Measurements from ENCODE around the gene RBP5.

Gene RBP5

GRCh38 chr12:7152818-7153217 is 24.1 kb upstream of the RBP5 start:
- Histone ChIP-seq H2BK12ac (ENCODE audit: low read length in 2 of 2) (no peak overlapping the region), H3K36me3 (ENCODE audit: control insufficient read depth in 1 of 2, insufficient read depth in 2 of 2, low read depth in 1 of 2, low read length in 2 of 2) (peaks cover 58 to 63% of the 10 kb centered on the region in 2 experiments), H3K4me2 (ENCODE audit: low read length, poor library complexity, severe bottlenecking) (no peak overlapping the region), H3K18ac (ENCODE audit: low read depth in 1 of 2, low read length in 2 of 2) (no peak overlapping the region), H2AK5ac (ENCODE audit: low read length, severe bottlenecking) (no peak overlapping the region), H3K4me3 (ENCODE audit: insufficient read depth in 1 of 2, low read depth in 1 of 2, low read length in 2 of 2) (no peak overlapping the region), H2BK120ac (ENCODE audit: low read depth, low read length) (no peak overlapping the region), H4K91ac (ENCODE audit: low read length) (no peak overlapping the region), H3K27ac (ENCODE audit: low read length, poor library complexity, severe bottlenecking) (no peak overlapping the region), H2AFZ (ENCODE audit: low read depth, low read length) (no peak overlapping the region), H2BK5ac (ENCODE audit: low read depth, low read length, poor library complexity, severe bottlenecking) (no peak overlapping the region), H3K4me1 (ENCODE audit: control insufficient read depth, insufficient read depth, low read depth, low read length) (peaks cover 3% of the 10 kb centered on the region), H3K9me3 (ENCODE audit: control insufficient read depth, low read length) (no peaks in the 10 kb centered on the region), H3K9ac (ENCODE audit: low read length) (no peak overlapping the region), H3K27me3 (ENCODE audit: control insufficient read depth in 1 of 2, insufficient read depth in 1 of 2, low read length in 2 of 2) (no peaks in the 10 kb centered on the region), H3K79me1 (replicated peaks; ENCODE audit: low read length, poor library complexity, severe bottlenecking) (no peaks in the 10 kb centered on the region), H3K23ac (ENCODE audit: low read length in 2 of 2) (no peak overlapping the region), H2BK15ac (ENCODE audit: low read depth, poor library complexity, severe bottlenecking) (no peak overlapping the region), H3K4ac (ENCODE audit: low read depth in 1 of 2, low read length in 2 of 2) (no peak overlapping the region), H3K14ac (ENCODE audit: low read length in 2 of 2) (no peak overlapping the region), H4K8ac (ENCODE audit: low read length) (no peak overlapping the region)
- no peak for DNase-seq
- WGBS, result 87% methylated on average over 4 of the region's 4 CpGs

- Histone ChIP-seq H4K8ac (ENCODE audit: low read length) (no peak overlapping the region), H3K4ac (ENCODE audit: low read depth in 1 of 2, low read length in 2 of 2) (no peak overlapping the region), H3K27me3 (ENCODE audit: control insufficient read depth in 1 of 2, insufficient read depth in 1 of 2, low read length in 2 of 2) (no peaks in the 10 kb centered on the region), H3K18ac (ENCODE audit: low read depth in 1 of 2, low read length in 2 of 2) (no peak overlapping the region), H3K4me1 (ENCODE audit: control insufficient read depth, insufficient read depth, low read depth, low read length) (peaks cover 3% of the 10 kb centered on the region), H3K9ac (ENCODE audit: low read length) (no peak overlapping the region), H2BK12ac (ENCODE audit: low read length in 2 of 2) (no peak overlapping the region), H3K79me1 (replicated peaks; ENCODE audit: low read length, poor library complexity, severe bottlenecking) (no peaks in the 10 kb centered on the region), H4K91ac (ENCODE audit: low read length) (no peak overlapping the region), H2BK5ac (ENCODE audit: low read depth, low read length, poor library complexity, severe bottlenecking) (no peak overlapping the region), H2AK5ac (ENCODE audit: low read length, severe bottlenecking) (no peak overlapping the region), H3K14ac (ENCODE audit: low read length in 2 of 2) (no peak overlapping the region), H3K27ac (ENCODE audit: low read length, poor library complexity, severe bottlenecking) (no peak overlapping the region), H2AFZ (ENCODE audit: low read depth, low read length) (no peak overlapping the region), H2BK15ac (ENCODE audit: low read depth, poor library complexity, severe bottlenecking) (no peak overlapping the region), H3K36me3 (ENCODE audit: control insufficient read depth in 1 of 2, insufficient read depth in 2 of 2, low read depth in 1 of 2, low read length in 2 of 2) (peaks cover 52 to 63% of the 10 kb centered on the region in 2 experiments), H3K4me2 (ENCODE audit: low read length, poor library complexity, severe bottlenecking) (no peak overlapping the region), H3K9me3 (ENCODE audit: control insufficient read depth, low read length) (no peaks in the 10 kb centered on the region), H3K23ac (ENCODE audit: low read length in 2 of 2) (no peak overlapping the region), H2BK120ac (ENCODE audit: low read depth, low read length) (no peak overlapping the region), H3K4me3 (ENCODE audit: insufficient read depth in 1 of 2, low read depth in 1 of 2, low read length in 2 of 2) (no peak overlapping the region)
- no peak for DNase-seq
- 94% methylated on average over 6 of the region's 6 CpGs for WGBS
These were observed 22.8 kb upstream of the RBP5 start for GRCh38 chr12:7151532-7151931.

GRCh38 chr12:7150841-7151240 is 22.2 kb upstream of the RBP5 start:
- no peaks in the 10 kb centered on the region for H3K27me3 ChIP-seq (ENCODE audit: control insufficient read depth in 1 of 2, insufficient read depth in 1 of 2, low read length in 2 of 2)
- H3K9me3 ChIP-seq (ENCODE audit: control insufficient read depth, low read length), result no peaks in the 10 kb centered on the region
- H4K91ac ChIP-seq (ENCODE audit: low read length), result no peak overlapping the region
- no peak for DNase-seq
- 91% methylated on average over 6 of the region's 6 CpGs for WGBS
- no peak overlapping the region for H2BK120ac ChIP-seq (ENCODE audit: low read depth, low read length)
- peaks cover 3% of the 10 kb centered on the region for H3K4me1 ChIP-seq (ENCODE audit: control insufficient read depth, insufficient read depth, low read depth, low read length)
- peaks cover 49 to 67% of the 10 kb centered on the region in 2 experiments for H3K36me3 ChIP-seq (ENCODE audit: control insufficient read depth in 1 of 2, insufficient read depth in 2 of 2, low read depth in 1 of 2, low read length in 2 of 2)
- H2BK5ac ChIP-seq (ENCODE audit: low read depth, low read length, poor library complexity, severe bottlenecking), result no peak overlapping the region
- no peak overlapping the region for H3K14ac ChIP-seq (ENCODE audit: low read length in 2 of 2)
- H3K9ac ChIP-seq (ENCODE audit: low read length), result no peak overlapping the region
- H2BK12ac ChIP-seq (ENCODE audit: low read length in 2 of 2), result no peak overlapping the region
- H3K4ac ChIP-seq (ENCODE audit: low read depth in 1 of 2, low read length in 2 of 2), result no peak overlapping the region
- no peak overlapping the region for H2AK5ac ChIP-seq (ENCODE audit: low read length, severe bottlenecking)
- no peak overlapping the region for H2AFZ ChIP-seq (ENCODE audit: low read depth, low read length)
- H3K27ac ChIP-seq (ENCODE audit: low read length, poor library complexity, severe bottlenecking), result no peak overlapping the region
- H3K4me3 ChIP-seq (ENCODE audit: insufficient read depth in 1 of 2, low read depth in 1 of 2, low read length in 2 of 2), result no peak overlapping the region
- no peak overlapping the region for H4K8ac ChIP-seq (ENCODE audit: low read length)
- H3K23ac ChIP-seq (ENCODE audit: low read length in 2 of 2), result no peak overlapping the region
- no peak overlapping the region for H3K4me2 ChIP-seq (ENCODE audit: low read length, poor library complexity, severe bottlenecking)
- no peaks in the 10 kb centered on the region for H3K79me1 ChIP-seq (replicated peaks; ENCODE audit: low read length, poor library complexity, severe bottlenecking)
- no peak overlapping the region for H2BK15ac ChIP-seq (ENCODE audit: low read depth, poor library complexity, severe bottlenecking)
- no peak overlapping the region for H3K18ac ChIP-seq (ENCODE audit: low read depth in 1 of 2, low read length in 2 of 2)

GRCh38 chr12:7150356-7150755 is 21.7 kb upstream of the RBP5 start:
- H3K27me3 ChIP-seq (ENCODE audit: control insufficient read depth in 1 of 2, insufficient read depth in 1 of 2, low read length in 2 of 2), result no peaks in the 10 kb centered on the region
- no peak overlapping the region for H3K4me2 ChIP-seq (ENCODE audit: low read length, poor library complexity, severe bottlenecking)
- no peak overlapping the region for H2AFZ ChIP-seq (ENCODE audit: low read depth, low read length)
- WGBS, result 92% methylated on average over 10 of the region's 12 CpGs
- no peak overlapping the region for H4K8ac ChIP-seq (ENCODE audit: low read length)
- H2BK5ac ChIP-seq (ENCODE audit: low read depth, low read length, poor library complexity, severe bottlenecking), result no peak overlapping the region
- H2AK5ac ChIP-seq (ENCODE audit: low read length, severe bottlenecking), result no peak overlapping the region
- no peak overlapping the region for H3K14ac ChIP-seq (ENCODE audit: low read length in 2 of 2)
- no peak overlapping the region for H3K18ac ChIP-seq (ENCODE audit: low read depth in 1 of 2, low read length in 2 of 2)
- H3K4me1 ChIP-seq (ENCODE audit: control insufficient read depth, insufficient read depth, low read depth, low read length), result peaks cover 2% of the 10 kb centered on the region
- H3K9ac ChIP-seq (ENCODE audit: low read length), result no peak overlapping the region
- peaks cover 44 to 67% of the 10 kb centered on the region in 2 experiments for H3K36me3 ChIP-seq (ENCODE audit: control insufficient read depth in 1 of 2, insufficient read depth in 2 of 2, low read depth in 1 of 2, low read length in 2 of 2)
- no peak overlapping the region for H4K91ac ChIP-seq (ENCODE audit: low read length)
- no peak overlapping the region for H2BK120ac ChIP-seq (ENCODE audit: low read depth, low read length)
- no peak overlapping the region for H3K27ac ChIP-seq (ENCODE audit: low read length, poor library complexity, severe bottlenecking)
- H3K23ac ChIP-seq (ENCODE audit: low read length in 2 of 2), result no peak overlapping the region
- H3K9me3 ChIP-seq (ENCODE audit: control insufficient read depth, low read length), result no peaks in the 10 kb centered on the region
- H3K4me3 ChIP-seq (ENCODE audit: insufficient read depth in 1 of 2, low read depth in 1 of 2, low read length in 2 of 2), result no peak overlapping the region
- no peak overlapping the region for H2BK12ac ChIP-seq (ENCODE audit: low read length in 2 of 2)
- H2BK15ac ChIP-seq (ENCODE audit: low read depth, poor library complexity, severe bottlenecking), result no peak overlapping the region
- H3K4ac ChIP-seq (ENCODE audit: low read depth in 1 of 2, low read length in 2 of 2), result no peak overlapping the region
- no peaks in the 10 kb centered on the region for H3K79me1 ChIP-seq (replicated peaks; ENCODE audit: low read length, poor library complexity, severe bottlenecking)
- DNase-seq, result no peak

All from mesenchymal stem cell (in vitro differentiated cells and primary cell).